K562 (cell line): ENCODE results near the gene MEA1.

Experiments used
- BCL6 ChIP-seq: fragments of 250-450 bp; sonication (Bioruptor Pico); IDR thresholded peaks from 2 replicates; pipeline ENCODE4 v1.4.0; 2020
- MYNN ChIP-seq, 2 experiments: sonication (generic); formaldehyde crosslinking in 1 of 2; IDR thresholded peaks; 2 replicates each; pipeline versions ENCODE4 v1.5.0 to v1.6.1; 2016 to 2020; ENCODE audit warnings: antibody characterized with exemption in 1 of 2, missing genetic modification reagents in 1 of 2
- ZNF274 ChIP-seq: IDR thresholded peaks from 2 replicates; pipeline ENCODE4 v1.6.1; 2011; ENCODE audit warnings: low read depth, mild to moderate bottlenecking, low read length, moderate library complexity, borderline replicate concordance
- TF ChIP-seq, protein P1 (sequence below), 3 experiments: IDR thresholded peaks in 2 of 3; conservative IDR thresholded peaks in 1 of 3; 2 replicates each; pipeline ENCODE4 v1.5.1; 2011 to 2012; ENCODE audit warnings: low read length in 3 of 3, mild to moderate bottlenecking in 3 of 3, control low read depth in 2 of 3, improper control_type of control experiment in 1 of 3, inconsistent platforms in 1 of 3, low read depth in 1 of 3, mixed read lengths in 1 of 3, moderate library complexity in 1 of 3; ENCODE audit not compliant: insufficient read depth in 2 of 3
- TF ChIP-seq, protein P2 (sequence below): fragments of 450-650 bp; IDR thresholded peaks from 2 replicates; pipeline ENCODE4 v1.6.1; 2016; ENCODE audit warnings: antibody characterized with exemption
- TF ChIP-seq, protein P3 (sequence below): sonication (generic); formaldehyde crosslinking; IDR thresholded peaks from 2 replicates; pipeline ENCODE4 v1.8.1; 2022; ENCODE audit warnings: missing genetic modification reagents

DNA sequence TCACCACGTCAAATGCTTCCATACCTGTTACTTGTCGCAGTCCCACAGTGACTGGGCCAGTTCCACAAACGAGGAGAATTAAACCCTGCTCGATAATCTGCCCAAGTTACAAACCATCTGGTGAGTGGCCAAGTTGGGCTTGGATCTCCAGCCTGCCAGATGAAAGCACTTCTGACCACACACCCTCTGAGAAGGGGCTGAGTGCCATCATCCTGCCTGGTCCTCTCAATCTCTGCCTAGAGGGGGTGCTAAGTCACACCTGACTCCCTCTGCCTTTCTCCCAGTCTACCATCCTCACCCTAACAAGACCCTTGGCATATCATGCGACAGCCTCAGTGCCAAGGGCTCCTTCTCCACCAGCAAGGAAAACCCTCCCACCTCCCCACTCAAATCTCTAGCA lies 23.5 kb upstream of the MEA1 start:
- no peak for TF ChIP-seq MYNN (IDR thresholded peaks at IDR 0.05)
- TF ChIP-seq MYNN (CRISPR knock-in tag; IDR thresholded peaks at IDR 0.05) = no peak
- TF ChIP-seq BCL6 = no peak
- TF ChIP-seq, protein P1, sequence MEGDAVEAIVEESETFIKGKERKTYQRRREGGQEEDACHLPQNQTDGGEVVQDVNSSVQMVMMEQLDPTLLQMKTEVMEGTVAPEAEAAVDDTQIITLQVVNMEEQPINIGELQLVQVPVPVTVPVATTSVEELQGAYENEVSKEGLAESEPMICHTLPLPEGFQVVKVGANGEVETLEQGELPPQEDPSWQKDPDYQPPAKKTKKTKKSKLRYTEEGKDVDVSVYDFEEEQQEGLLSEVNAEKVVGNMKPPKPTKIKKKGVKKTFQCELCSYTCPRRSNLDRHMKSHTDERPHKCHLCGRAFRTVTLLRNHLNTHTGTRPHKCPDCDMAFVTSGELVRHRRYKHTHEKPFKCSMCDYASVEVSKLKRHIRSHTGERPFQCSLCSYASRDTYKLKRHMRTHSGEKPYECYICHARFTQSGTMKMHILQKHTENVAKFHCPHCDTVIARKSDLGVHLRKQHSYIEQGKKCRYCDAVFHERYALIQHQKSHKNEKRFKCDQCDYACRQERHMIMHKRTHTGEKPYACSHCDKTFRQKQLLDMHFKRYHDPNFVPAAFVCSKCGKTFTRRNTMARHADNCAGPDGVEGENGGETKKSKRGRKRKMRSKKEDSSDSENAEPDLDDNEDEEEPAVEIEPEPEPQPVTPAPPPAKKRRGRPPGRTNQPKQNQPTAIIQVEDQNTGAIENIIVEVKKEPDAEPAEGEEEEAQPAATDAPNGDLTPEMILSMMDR (IDR thresholded peaks at IDR 0.05 in 2 of 3, conservative IDR thresholded peaks at IDR 0.05 in 1 of 3; ENCODE audit: insufficient read depth in 2 of 3, low read depth in 1 of 3, low read length in 3 of 3) = no peak
- no peak for TF ChIP-seq ZNF274
- TF ChIP-seq, protein P2, sequence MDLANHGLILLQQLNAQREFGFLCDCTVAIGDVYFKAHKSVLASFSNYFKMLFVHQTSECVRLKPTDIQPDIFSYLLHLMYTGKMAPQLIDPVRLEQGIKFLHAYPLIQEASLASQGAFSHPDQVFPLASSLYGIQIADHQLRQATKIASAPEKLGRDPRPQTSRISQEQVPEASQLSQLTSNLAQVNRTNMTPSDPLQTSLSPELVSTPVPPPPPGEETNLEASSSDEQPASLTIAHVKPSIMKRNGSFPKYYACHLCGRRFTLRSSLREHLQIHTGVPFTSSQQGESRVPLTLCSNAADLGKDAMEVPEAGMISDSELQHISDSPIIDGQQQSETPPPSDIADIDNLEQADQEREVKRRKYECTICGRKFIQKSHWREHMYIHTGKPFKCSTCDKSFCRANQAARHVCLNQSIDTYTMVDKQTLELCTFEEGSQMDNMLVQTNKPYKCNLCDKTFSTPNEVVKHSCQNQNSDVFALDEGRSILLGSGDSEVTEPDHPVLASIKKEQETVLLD = no peak
- TF ChIP-seq, protein P3, sequence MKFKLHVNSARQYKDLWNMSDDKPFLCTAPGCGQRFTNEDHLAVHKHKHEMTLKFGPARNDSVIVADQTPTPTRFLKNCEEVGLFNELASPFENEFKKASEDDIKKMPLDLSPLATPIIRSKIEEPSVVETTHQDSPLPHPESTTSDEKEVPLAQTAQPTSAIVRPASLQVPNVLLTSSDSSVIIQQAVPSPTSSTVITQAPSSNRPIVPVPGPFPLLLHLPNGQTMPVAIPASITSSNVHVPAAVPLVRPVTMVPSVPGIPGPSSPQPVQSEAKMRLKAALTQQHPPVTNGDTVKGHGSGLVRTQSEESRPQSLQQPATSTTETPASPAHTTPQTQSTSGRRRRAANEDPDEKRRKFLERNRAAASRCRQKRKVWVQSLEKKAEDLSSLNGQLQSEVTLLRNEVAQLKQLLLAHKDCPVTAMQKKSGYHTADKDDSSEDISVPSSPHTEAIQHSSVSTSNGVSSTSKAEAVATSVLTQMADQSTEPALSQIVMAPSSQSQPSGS (CRISPR knock-in tag) = no peak
